G401 (cell line): ENCODE data around the gene VWA8. TPM values are rescaled to one million over a fixed set of nuclear protein-coding genes. Genes with fewer than 3 reads are reported as not detected.
"Not testable (repeated sequence)": the region's sequence is repeated elsewhere in the genome, so short reads cannot be mapped to it uniquely, and the experiment has no call there.

ENCODE experiments used
- DNase-seq: peaks from one replicate; pipeline ENCODE4 v3.0.0-alpha.2; 2015; ENCODE audit warnings: low spot score
- in situ Hi-C: cut with HindIII; loops from 2 replicates; pipeline ENCODE4 v1.10.0; 2016; ENCODE audit warnings: low sequenced_read_pairs, mixed read lengths
- total RNA-seq: library from RNA; depleted of rRNA; stranded (reverse); fragments of >200 nt; shearing (Covaris generic); gene quantifications from 2 replicates; pipeline ENCODE4 v1.2.3, GENCODE V29; 2014

Gene VWA8
- total RNA-seq, 1 experiment from 2014 or later, result 19.2 TPM

DNA sequence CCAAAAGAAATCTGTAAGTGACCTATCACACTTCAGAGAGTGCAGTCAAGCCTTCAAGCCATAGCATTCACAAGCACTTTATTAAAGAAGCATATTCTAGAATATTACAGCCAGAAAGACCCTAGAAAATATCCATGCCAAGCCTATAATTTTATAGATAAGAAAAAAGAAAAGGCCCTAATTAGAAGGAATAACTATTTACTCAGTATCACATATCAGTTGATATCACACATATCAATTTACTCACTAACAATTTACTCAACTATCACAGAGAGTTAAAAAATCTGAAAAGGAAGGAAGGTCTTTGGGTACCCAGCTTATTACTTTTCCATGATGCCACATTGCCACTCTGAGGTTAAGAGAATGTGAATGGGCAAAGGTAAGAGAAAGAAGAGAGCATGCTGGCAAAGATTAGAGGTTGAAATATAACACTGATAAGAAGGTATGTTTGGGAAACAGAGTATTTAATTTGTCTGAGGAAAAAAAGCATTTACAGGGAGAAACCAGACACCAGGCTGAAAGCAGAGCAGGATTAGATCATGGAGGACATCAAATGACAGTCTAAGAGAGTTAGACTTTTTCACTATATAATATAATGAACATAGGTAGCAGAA, 186.2 kb downstream of the VWA8 start:
- no peak for DNase-seq
- in situ Hi-C loops, result no loop called here

DNA sequence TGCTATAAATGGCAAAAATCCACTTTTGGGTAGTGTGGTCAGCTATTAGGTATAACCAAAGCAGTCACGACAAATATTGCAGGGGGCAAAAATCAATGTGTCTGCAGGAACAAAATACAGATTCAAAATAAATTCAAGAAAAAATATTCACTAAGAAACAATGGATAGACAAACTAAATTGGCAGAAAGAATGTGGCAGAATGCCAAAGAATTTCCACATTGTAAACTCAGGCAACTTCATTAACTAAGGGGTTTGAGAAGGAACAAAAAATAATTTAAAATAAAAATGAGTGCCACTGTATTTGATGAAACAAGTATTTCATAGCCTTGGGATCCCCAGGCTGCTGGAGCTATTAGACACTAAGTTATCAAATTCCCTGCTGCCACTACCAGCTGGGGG, 193.1 kb downstream of the VWA8 start:
- no peak for DNase-seq
- in situ Hi-C loops, result no loop called here

GRCh38 chr13:41766439-41766838, 194.5 kb downstream of the VWA8 start:
- in situ Hi-C loops, result no loop called here
- no peak for DNase-seq

- in situ Hi-C loops, result no loop called here
- DNase-seq, result no peak
These were observed 195.1 kb downstream of the VWA8 start for GRCh38 chr13:41765813-41766212.

GRCh38 chr13:41765020-41765419, 195.9 kb downstream of the VWA8 start:
- in situ Hi-C loops, result no loop called here
- DNase-seq, result no peak

GRCh38 chr13:41764558-41764957, 196.4 kb downstream of the VWA8 start:
- in situ Hi-C loops, result no loop called here
- no peak for DNase-seq

GRCh38 chr13:41763782-41764181, 197.1 kb downstream of the VWA8 start:
- no peak for DNase-seq
- in situ Hi-C loops, result no loop called here

DNA sequence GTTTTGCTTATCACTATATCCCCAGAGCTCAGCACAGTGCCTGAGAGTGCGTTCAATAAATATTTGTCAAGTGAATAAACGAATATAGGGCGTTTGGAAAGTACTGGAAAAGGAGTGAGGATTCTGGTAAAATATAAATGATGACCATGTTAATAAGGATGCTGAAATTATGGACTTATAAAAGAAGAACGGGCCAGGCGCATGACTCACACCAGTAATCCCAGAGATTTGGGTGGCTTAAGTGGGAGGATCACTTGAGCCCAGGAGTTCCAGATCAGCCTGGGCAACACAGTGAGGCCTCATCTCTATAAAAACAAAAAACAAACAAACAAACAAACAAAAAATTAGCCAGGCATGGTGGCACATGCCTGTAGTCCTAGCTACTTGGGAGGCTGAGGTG, 198.1 kb downstream of the VWA8 start:
- no peak for DNase-seq
- in situ Hi-C loops, result no loop called here

- in situ Hi-C loops, result no loop called here
- DNase-seq, result no peak
These were observed 204.6 kb downstream of the VWA8 start for GRCh38 chr13:41756198-41756880.

- DNase-seq, result no peak
- in situ Hi-C loops, result no loop called here
These were observed 209.0 kb downstream of the VWA8 start for GRCh38 chr13:41751734-41752445.

DNA sequence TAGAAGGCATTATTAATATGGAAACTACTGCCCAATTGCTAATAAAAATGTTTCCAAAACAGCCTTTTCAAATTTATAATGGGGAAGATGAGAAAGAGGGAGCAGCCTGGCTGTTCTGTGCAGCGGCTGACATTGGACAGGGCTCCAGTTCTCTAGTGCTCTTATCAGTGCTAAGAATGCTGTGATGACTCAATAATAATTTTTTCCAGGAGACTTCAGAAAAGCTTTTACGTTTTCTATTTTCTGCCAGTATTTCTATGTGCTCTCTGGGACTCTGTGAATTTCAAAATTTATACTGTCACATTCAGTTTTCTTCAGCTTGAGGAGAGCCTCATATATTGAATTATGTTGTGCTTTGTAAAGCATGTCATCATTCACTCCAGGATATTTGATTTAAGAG, 209.6 kb downstream of the VWA8 start:
- DNase-seq, result no peak
- in situ Hi-C loops, result no loop called here

DNA sequence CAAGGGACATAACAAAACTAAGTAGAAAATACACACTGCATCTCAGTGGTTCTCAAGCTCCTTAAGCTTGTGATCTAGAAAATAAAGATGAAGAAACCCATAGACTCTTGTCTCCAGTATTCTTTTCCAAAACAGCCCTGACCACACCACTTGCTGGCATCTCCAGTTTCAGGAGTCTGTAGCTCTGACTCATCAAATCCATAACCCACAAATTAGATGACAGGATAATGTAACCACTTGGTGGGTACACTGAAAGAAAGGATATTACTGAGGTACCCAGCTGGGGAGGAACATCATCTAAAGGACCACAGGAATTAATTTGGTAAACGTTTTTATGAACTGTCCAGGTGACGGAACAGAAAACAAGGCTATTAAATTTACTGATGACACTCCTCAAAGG, 214.7 kb downstream of the VWA8 start:
- in situ Hi-C loops, result no loop called here
- DNase-seq, result no peak

DNA sequence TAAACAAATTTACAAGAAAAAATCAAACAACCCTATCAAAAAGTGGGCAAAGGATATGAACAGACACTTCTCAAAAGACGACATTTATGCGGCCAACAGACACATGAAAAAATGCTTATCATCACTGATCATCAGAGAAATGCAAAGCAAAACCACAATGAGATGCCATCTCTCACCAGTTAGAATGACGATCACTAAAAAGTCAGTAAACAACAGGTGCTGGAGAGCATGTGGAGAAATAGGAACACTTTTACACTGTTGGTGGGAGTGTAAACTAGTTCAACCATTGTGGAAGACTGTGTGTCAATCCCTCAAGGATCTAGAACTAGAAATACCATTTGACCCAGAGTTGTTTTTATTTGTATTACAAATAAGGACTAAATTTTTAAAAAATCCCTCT, 215.4 kb downstream of the VWA8 start:
- DNase-seq, in situ Hi-C loops: not testable (repeated sequence)

DNA sequence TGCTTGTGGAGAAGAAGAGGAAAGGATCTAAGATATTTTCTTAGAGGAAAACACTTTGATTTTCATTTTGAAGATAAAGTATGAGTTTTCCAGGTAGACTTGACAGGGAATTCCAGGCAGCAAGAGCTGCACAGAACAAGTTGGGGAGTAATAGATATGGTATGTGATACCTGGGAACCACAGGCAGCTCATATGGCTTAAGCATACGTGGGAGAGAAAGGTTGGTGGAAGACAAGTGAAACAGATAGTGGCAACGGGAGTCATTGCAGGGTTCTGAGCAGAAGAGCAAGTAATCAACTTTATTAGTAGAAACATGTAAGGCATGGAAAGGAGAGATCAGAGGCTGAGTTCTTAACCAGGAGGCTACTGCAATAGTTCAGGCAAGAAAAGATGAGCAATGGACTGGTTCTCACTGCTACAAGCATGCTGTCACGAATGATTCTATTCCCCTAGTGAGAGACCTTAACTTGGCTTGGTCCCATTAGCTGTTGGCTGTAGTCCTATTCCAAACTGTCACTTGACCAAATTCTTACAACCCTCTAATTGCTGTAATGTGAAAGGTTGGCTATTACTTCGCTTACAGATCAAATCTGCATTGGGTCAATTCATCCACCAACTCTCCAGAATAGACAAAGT, 217.9 kb downstream of the VWA8 start:
- in situ Hi-C loops, result no loop called here
- DNase-seq, result no peak

- in situ Hi-C loops, result no loop called here
- DNase-seq, result no peak
These were observed 220.4 kb downstream of the VWA8 start for GRCh38 chr13:41740479-41740878.

DNA sequence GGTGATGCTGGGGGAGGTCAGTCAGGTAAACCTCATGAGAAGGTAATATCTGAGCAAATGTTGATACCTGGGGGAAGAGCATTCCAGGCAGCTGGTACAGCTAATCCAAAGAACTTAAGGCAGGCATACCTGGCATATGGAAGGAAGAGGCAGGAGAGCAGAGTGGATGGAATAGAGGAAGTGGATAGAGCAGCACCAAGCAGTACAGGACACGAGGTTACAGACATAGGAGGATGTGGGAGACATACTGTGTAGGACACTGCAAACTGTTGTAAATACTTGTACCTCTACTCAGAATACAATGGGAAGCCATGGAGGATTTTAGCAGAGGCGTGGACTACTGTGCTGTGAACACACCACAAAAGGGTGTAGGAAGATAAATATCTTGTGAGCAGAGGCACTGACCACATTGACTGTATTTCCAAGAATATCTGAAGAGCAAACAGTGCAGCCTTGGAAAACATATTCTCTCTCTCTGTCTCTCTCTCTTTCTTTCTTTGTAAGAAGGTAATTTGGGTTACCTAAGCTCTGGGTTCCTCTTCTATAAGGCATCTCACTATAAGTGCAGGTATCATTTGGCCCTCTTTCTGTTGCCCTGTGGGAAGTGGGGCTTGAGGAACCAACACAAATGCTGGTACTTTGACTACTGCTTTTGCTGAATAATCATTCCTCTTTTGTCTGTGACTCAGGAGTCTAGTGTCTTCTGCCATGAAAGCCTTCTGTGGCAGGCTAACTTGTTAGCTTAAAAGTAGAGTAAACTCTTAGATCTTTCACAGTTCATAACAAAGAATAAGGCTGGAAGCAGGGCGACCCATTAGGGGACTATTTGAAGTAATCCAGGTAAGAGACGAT, 238.0 kb downstream of the VWA8 start:
- in situ Hi-C loops, result no loop called here
- no peak for DNase-seq

DNA sequence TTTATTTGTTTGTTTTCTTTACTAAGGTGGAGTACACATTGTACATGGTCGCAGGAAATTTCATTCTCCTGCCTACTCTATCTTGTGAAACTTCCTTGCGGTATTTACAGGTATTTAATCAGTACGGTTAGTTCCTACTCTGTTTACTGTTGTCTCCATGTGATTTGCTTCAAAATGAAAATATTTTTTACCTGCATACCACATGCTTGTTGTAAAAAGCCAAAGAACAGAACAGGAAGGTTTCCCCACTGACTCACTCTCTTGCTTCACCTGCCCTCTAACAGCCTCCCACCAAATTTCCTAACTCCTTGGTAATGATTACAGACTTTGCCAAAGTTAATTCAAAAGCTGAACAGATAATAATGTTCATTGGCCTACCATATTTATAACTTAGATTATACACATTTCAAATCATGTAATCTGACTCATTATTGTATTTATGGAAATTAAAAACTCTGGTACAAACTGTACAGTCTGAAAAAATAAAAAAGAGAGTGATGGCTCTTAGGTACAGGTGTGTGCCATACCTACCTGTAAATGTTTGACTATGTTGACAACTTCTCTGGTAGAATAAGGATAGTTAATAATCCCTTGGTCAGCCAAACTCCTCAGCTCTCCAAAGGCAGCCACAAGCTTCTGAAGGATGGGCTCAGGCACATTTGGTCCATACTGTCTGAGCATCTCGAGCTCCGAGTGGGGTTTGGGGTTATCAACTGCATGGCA, 239.9 kb downstream of the VWA8 start:
- in situ Hi-C loops, result no loop called here
- no peak for DNase-seq

DNA sequence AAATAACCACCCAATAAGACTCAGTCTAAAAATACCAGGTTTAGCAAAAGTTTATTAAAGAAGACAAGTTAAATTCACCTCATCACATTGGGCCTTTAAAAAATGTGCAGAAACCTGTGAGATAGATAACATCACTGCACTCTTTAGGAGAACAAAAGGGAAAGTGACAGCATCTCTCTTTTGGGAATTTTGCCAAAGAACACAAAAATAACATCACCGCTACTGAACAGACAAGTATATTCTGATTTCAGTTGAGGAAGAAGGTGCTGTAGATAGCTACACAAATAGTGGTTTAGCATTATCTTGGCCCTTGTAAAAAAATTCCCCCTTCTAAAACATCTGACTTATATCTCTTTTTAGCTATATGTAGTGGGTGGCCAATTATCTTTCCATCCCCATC, 244.7 kb downstream of the VWA8 start:
- in situ Hi-C loops, result no loop called here
- DNase-seq, result peak; percentile 26

GRCh38 chr13:41713405-41713804, 247.5 kb downstream of the VWA8 start:
- in situ Hi-C loops, result no loop called here
- DNase-seq, result no peak
